ENCODE data around the gene RASGRF2.

The RASGRF2 gene

GRCh38 chr5:80959768-80960442, at the start of gene RASGRF2:
Gene RASGRF2 (plus strand): TSS chr5:80960363. CDS start chr5:80960739, 376 bp downstream.
- DNase-seq (ENCODE audit: low read depth in 1 of 2, low spot score in 1 of 2), result peak; percentile 19 to 28

- no peak for DNase-seq (ENCODE audit: low read depth in 1 of 2, low spot score in 1 of 2)
Measured at GRCh38 chr5:80912479-80912878, 47.7 kb upstream of the RASGRF2 start.

- no peak for DNase-seq (ENCODE audit: low read depth in 1 of 2, low spot score in 1 of 2)
Measured at GRCh38 chr5:80915716-80916115, 44.4 kb upstream of the RASGRF2 start.

GRCh38 chr5:80916676-80917075, 43.5 kb upstream of the RASGRF2 start:
- no peak for DNase-seq (ENCODE audit: low read depth in 1 of 2, low spot score in 1 of 2)

GRCh38 chr5:80917631-80918030, 42.5 kb upstream of the RASGRF2 start:
- no peak for DNase-seq (ENCODE audit: low read depth in 1 of 2, low spot score in 1 of 2)

GRCh38 chr5:80919678-80920196, 40.4 kb upstream of the RASGRF2 start:
- no peak for DNase-seq (ENCODE audit: low read depth in 1 of 2, low spot score in 1 of 2)

GRCh38 chr5:80920333-80920732, 39.8 kb upstream of the RASGRF2 start:
- no peak for DNase-seq (ENCODE audit: low read depth in 1 of 2, low spot score in 1 of 2)

GRCh38 chr5:80921026-80921425, 39.1 kb upstream of the RASGRF2 start:
- no peak for DNase-seq (ENCODE audit: low read depth in 1 of 2, low spot score in 1 of 2)

- no peak for DNase-seq (ENCODE audit: low read depth in 1 of 2, low spot score in 1 of 2)
Measured at GRCh38 chr5:80925931-80926330, 34.2 kb upstream of the RASGRF2 start.

GRCh38 chr5:80926536-80926935, 33.6 kb upstream of the RASGRF2 start:
- DNase-seq (ENCODE audit: low read depth in 1 of 2, low spot score in 1 of 2), result no peak

GRCh38 chr5:80926979-80927656, 33.0 kb upstream of the RASGRF2 start:
- no peak for DNase-seq (ENCODE audit: low read depth in 1 of 2, low spot score in 1 of 2)

- DNase-seq (ENCODE audit: low read depth in 1 of 2, low spot score in 1 of 2), result no peak
Measured at GRCh38 chr5:80928073-80928472, 32.1 kb upstream of the RASGRF2 start.

- no peak for DNase-seq (ENCODE audit: low read depth in 1 of 2, low spot score in 1 of 2)
Measured at GRCh38 chr5:80930940-80931339, 29.2 kb upstream of the RASGRF2 start.

- DNase-seq (ENCODE audit: low read depth in 1 of 2, low spot score in 1 of 2), result no peak
Measured at GRCh38 chr5:80931411-80931810, 28.8 kb upstream of the RASGRF2 start.

GRCh38 chr5:80933036-80933435, 27.1 kb upstream of the RASGRF2 start:
- DNase-seq (ENCODE audit: low read depth in 1 of 2, low spot score in 1 of 2), result no peak

GRCh38 chr5:80934751-80935150, 25.4 kb upstream of the RASGRF2 start:
- no peak for DNase-seq (ENCODE audit: low read depth in 1 of 2, low spot score in 1 of 2)

- DNase-seq (ENCODE audit: low read depth in 1 of 2, low spot score in 1 of 2), result no peak
Measured at GRCh38 chr5:80935811-80936385, 24.3 kb upstream of the RASGRF2 start.

- DNase-seq (ENCODE audit: low read depth in 1 of 2, low spot score in 1 of 2), result no peak
Measured at GRCh38 chr5:80936881-80937280, 23.3 kb upstream of the RASGRF2 start.

GRCh38 chr5:80937584-80938356, 22.4 kb upstream of the RASGRF2 start:
- no peak for DNase-seq (ENCODE audit: low read depth in 1 of 2, low spot score in 1 of 2)

GRCh38 chr5:80941496-80941895, 18.7 kb upstream of the RASGRF2 start:
- DNase-seq (ENCODE audit: low read depth in 1 of 2, low spot score in 1 of 2), result no peak

GRCh38 chr5:80951366-80951765, 8.8 kb upstream of the RASGRF2 start:
- no peak for DNase-seq (ENCODE audit: low read depth in 1 of 2, low spot score in 1 of 2)
